Measurements from ENCODE around the gene DNAJB11. TPM values are rescaled to one million over a fixed set of nuclear protein-coding genes. Genes with fewer than 3 reads are reported as not detected.
A peak's percentile ranks its signal among the peaks of the same experiment; 100 is the strongest.

DNAJB11 gene
- total and polyA plus RNA-seq, 10 donors = 27.5 to 98.2 (median 42.2) TPM

DNA sequence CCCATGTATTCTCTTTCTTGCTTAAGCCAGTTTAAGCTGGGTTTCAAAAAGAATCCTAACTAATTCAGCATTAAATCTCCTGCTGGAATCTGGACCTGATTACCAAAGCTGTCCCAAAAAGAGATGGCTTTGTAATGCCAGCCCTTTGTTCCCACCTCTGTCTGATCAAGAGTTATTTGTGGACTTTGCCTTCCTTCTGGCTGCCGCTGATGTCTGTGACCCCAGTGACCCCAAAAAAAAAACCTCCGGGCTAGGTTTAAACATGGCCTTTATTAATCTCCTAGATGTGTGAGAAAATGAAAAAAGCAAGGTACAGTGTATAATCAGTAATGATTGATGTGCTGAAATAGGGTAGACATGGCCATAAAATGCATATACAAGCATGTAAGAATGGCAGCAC is 47.1 kb upstream of the DNAJB11 start:
- peaks cover 0 to 11% (median 0%) of the 10 kb centered on the region in 7 donors for H3K27me3 ChIP-seq (replicated peaks in 1 of 7)

DNA sequence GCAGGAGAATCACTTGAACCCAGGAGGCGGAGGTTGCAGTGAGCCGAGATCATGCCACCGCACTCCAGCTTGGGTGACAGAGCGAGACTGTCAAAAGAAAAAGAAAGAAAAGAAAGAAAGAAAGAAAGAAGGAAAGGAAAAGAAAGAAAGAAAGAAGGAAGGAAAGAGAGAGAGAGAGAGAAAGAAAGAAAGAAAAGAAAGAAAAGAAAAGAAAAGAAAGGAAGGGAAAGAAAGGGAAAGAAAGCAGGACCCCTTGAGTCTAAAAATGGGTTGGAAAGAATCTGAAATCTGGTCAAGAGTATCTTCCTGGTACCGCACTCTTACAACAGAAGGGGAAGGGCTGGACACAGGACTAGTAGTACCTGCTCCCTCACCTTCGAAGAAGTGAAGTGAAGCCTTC is 45.9 kb upstream of the DNAJB11 start:
- H3K27me3 ChIP-seq (replicated peaks in 1 of 7) = peaks cover 0 to 11% (median 0%) of the 10 kb centered on the region in 7 donors

More for the DNA sequence above, 47.1 kb upstream of the DNAJB11 start:
- no peak overlapping the region for H3K4me3 ChIP-seq
- DNase-seq = no peak
- 64 to 84% (median 67%) methylated on average over 2 of the region's 2 CpGs for WGBS, 5 donors
- intact Hi-C loops (cut with DNase I; ENCODE audit: low total_unique reads) = no loop called here
- H3K27ac ChIP-seq = no peak overlapping the region
- H3K36me3 ChIP-seq = no peaks in the 10 kb centered on the region
- no peaks in the 10 kb centered on the region for H3K9me3 ChIP-seq
- TF ChIP-seq POLR2A (IDR thresholded peaks at IDR 0.05) (no peak), POLR2AphosphoS5 (IDR thresholded peaks at IDR 0.05) (no peak), CTCF (IDR thresholded peaks at IDR 0.05 in 8 of 11, conservative IDR thresholded peaks at IDR 0.05 in 3 of 11) (no peak)
- H3K4me1 ChIP-seq = peaks cover 2 to 51% (median 31%) of the 10 kb centered on the region in 6 donors

GRCh38 chr3:186525369-186526255 is 44.9 kb upstream of the DNAJB11 start:
- Histone ChIP-seq H3K4me3 (no peak overlapping the region), H3K4me1 (peaks cover 0 to 51% (median 21%) of the 10 kb centered on the region in 6 donors), H3K27me3 (replicated peaks in 1 of 7) (peaks cover 0 to 11% (median 0%) of the 10 kb centered on the region in 7 donors), H3K36me3 (no peaks in the 10 kb centered on the region), H3K9me3 (no peaks in the 10 kb centered on the region), H3K27ac (peak overlapping the region in 3 of 8 donors; percentile 32 to 58 (median 36))
- TF ChIP-seq POLR2AphosphoS5 (IDR thresholded peaks at IDR 0.05) (no peak), POLR2A (IDR thresholded peaks at IDR 0.05) (no peak), CTCF (IDR thresholded peaks at IDR 0.05 in 8 of 11, conservative IDR thresholded peaks at IDR 0.05 in 3 of 11) (no peak)
- DNase-seq = no peak
- 63 to 75% (median 67%) methylated on average over 9 of the region's 9 CpGs for WGBS, 5 donors
- intact Hi-C loops (cut with DNase I; ENCODE audit: low total_unique reads) = no loop called here

More for the DNA sequence above, 45.9 kb upstream of the DNAJB11 start:
- intact Hi-C loops (cut with DNase I; ENCODE audit: low total_unique reads) = no loop called here
- H3K36me3 ChIP-seq = no peaks in the 10 kb centered on the region
- WGBS, 5 donors = 86 to 93% (median 91%) methylated on average over 6 of the region's 6 CpGs
- H3K4me1 ChIP-seq = peaks cover 0 to 49% (median 23%) of the 10 kb centered on the region in 6 donors
- H3K4me3 ChIP-seq = no peak overlapping the region
- TF ChIP-seq POLR2AphosphoS5 (IDR thresholded peaks at IDR 0.05) (no peak), CTCF (IDR thresholded peaks at IDR 0.05 in 8 of 11, conservative IDR thresholded peaks at IDR 0.05 in 3 of 11) (no peak), POLR2A (IDR thresholded peaks at IDR 0.05) (no peak)
- H3K27ac ChIP-seq = no peak overlapping the region
- H3K9me3 ChIP-seq = no peaks in the 10 kb centered on the region
- no peak for DNase-seq

DNA sequence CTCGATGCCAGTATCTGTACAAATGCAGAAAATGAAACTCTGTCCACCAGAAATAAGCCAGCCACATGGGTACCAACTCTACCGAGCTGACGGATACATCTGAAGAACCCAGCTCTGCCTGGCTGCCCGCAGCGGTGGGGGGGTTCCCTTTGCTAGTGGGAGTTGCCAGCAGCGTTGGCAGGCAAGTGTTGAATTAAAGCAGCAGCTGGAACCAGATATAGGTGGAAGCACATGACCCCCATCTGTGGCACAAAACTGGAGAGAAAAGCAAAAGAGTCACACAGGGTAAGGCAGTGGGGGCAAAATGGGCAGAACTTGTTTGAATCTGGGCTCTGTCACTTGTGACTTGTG is 44.3 kb upstream of the DNAJB11 start:
- Histone ChIP-seq H3K4me1 (peaks cover 0 to 48% (median 18%) of the 10 kb centered on the region in 6 donors), H3K4me3 (no peak overlapping the region), H3K27ac (peak overlapping the region in 4 of 8 donors; percentile 14 to 59 (median 45)), H3K27me3 (replicated peaks in 1 of 7) (peaks cover 0 to 11% (median 0%) of the 10 kb centered on the region in 7 donors), H3K36me3 (no peaks in the 10 kb centered on the region), H3K9me3 (no peaks in the 10 kb centered on the region)
- intact Hi-C loops (cut with DNase I; ENCODE audit: low total_unique reads) = no loop called here
- no peak for TF ChIP-seq CTCF (IDR thresholded peaks at IDR 0.05 in 8 of 11, conservative IDR thresholded peaks at IDR 0.05 in 3 of 11)
- TF ChIP-seq POLR2A (IDR thresholded peaks at IDR 0.05) = no peak
- peak in 1 of 3 donors; percentile 49 for TF ChIP-seq POLR2AphosphoS5 (IDR thresholded peaks at IDR 0.05)
- peak; percentile 89 for DNase-seq
- WGBS, 5 donors = 51 to 66% (median 60%) methylated on average over 6 of the region's 6 CpGs

All from spleen (tissue), 11 donors.